22Rv1 (cell line): Measurements from ENCODE around the gene PLEKHA5.

ENCODE experiments used
- H3K27ac ChIP-seq: fragments of 450-650 bp; 2 replicates; pipeline ENCODE4 v1.5.1; 2017
- ZFX ChIP-seq: fragments of 450-650 bp; IDR thresholded peaks from 2 replicates; pipeline ENCODE4 v1.6.1; 2017; ENCODE audit warnings: antibody characterized with exemption, borderline replicate concordance
- TF ChIP-seq, protein P1 (sequence below): fragments of 450-650 bp; IDR thresholded peaks from 2 replicates; pipeline ENCODE4 v1.5.1; 2017; ENCODE audit warnings: mild to moderate bottlenecking

The PLEKHA5 gene

DNA sequence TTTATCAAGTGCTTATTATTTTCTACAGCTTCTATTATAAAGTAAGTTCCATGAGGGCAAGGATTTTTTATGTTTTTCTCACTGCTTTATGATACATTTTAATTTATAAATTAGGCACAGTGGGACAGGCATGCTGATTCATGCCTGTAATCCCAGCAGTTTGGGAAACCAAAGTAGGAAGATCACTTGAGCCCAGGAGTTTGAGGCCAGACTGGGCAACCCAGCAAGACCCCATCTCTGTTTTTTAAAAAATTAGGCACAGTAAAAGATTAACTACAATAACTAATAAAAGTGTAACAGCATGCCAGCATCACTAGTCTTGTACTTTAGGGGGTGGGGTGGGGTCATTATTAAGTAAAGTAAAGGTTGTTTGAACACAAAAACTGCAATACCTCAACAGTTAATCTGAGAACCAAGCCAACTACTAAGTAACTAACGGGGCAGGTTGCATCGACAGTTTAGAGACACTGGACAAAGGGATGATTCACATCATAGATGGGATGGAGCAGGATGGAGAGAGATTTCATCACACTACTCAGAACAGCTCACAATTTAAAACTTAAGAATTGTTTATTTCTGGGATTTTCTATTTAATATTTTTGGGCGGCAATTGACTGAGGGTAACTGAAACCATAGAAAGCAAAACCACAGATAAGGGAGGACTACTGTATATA is 119.5 kb downstream of the PLEKHA5 start:
- H3K27ac ChIP-seq = no peak overlapping the region
- TF ChIP-seq, protein P1, sequence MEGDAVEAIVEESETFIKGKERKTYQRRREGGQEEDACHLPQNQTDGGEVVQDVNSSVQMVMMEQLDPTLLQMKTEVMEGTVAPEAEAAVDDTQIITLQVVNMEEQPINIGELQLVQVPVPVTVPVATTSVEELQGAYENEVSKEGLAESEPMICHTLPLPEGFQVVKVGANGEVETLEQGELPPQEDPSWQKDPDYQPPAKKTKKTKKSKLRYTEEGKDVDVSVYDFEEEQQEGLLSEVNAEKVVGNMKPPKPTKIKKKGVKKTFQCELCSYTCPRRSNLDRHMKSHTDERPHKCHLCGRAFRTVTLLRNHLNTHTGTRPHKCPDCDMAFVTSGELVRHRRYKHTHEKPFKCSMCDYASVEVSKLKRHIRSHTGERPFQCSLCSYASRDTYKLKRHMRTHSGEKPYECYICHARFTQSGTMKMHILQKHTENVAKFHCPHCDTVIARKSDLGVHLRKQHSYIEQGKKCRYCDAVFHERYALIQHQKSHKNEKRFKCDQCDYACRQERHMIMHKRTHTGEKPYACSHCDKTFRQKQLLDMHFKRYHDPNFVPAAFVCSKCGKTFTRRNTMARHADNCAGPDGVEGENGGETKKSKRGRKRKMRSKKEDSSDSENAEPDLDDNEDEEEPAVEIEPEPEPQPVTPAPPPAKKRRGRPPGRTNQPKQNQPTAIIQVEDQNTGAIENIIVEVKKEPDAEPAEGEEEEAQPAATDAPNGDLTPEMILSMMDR = no peak
- TF ChIP-seq ZFX = no peak

GRCh38 chr12:19251481-19252132 is 122.1 kb downstream of the PLEKHA5 start:
- TF ChIP-seq, protein P1 = no peak
- no peak for TF ChIP-seq ZFX
- no peak overlapping the region for H3K27ac ChIP-seq

GRCh38 chr12:19260135-19260534 is 130.6 kb downstream of the PLEKHA5 start:
- TF ChIP-seq ZFX = no peak
- TF ChIP-seq, protein P1 = no peak
- H3K27ac ChIP-seq = no peak overlapping the region

DNA sequence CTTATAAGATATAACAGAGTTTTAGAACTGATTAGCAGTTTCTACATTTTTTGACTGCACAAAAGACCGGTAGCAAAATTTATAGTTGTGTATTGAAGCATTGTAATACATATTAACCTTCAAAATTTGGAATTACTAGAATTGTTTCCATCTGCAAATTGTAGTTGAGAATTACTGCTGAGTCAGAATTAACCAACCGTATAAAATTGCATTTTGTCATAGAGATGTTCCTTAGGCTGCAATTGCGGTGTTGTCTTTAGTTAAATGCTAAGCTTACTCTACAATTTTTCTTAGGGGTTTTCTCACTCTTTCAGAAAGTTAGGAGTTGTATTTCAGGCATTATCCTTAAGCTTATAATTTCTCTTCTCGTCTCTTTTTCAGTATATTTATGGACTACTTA is 132.2 kb downstream of the PLEKHA5 start:
- no peak overlapping the region for H3K27ac ChIP-seq
- no peak for TF ChIP-seq ZFX
- TF ChIP-seq, protein P1 = no peak

- no peak for TF ChIP-seq ZFX
- TF ChIP-seq, protein P1 = no peak
- H3K27ac ChIP-seq = no peak overlapping the region
Measured at GRCh38 chr12:19263672-19264071, 134.1 kb downstream of the PLEKHA5 start.

- TF ChIP-seq, protein P1 = no peak
- TF ChIP-seq ZFX = no peak
- peak overlapping the region; percentile 6; the same call in 1 of the 2 replicates for H3K27ac ChIP-seq
Measured at GRCh38 chr12:19273482-19274330, 144.2 kb downstream of the PLEKHA5 start.
